Progenitor cell of endocrine pancreas (in vitro differentiated cells): ENCODE data around the gene WNK2. TPM values are rescaled to one million over a fixed set of nuclear protein-coding genes. Genes with fewer than 3 reads are reported as not detected.

Experiments used
- DNase-seq: peaks from one replicate; pipeline ENCODE4 v3.0.0; 2021; ENCODE audit warnings: low spot score; ENCODE audit not compliant: unreplicated experiment
- H3K27ac Mint-ChIP-seq: 2 replicates; pipeline ENCODE4 v1.8.0; 2021; ENCODE audit warnings: mild to moderate bottlenecking, moderate library complexity, mixed read lengths
- H3K27me3 Mint-ChIP-seq: 2 replicates; pipeline ENCODE4 v1.8.0; 2021; ENCODE audit warnings: mixed read lengths
- H3K36me3 Mint-ChIP-seq: 2 replicates; pipeline ENCODE4 v1.8.0; 2022; ENCODE audit warnings: mixed read lengths; ENCODE audit not compliant: insufficient read depth
- H3K4me1 Mint-ChIP-seq: 2 replicates; pipeline ENCODE4 v1.8.0; 2021; ENCODE audit warnings: low read depth, mixed read lengths
- H3K4me3 Mint-ChIP-seq: 2 replicates; pipeline ENCODE4 v1.8.0; 2021; ENCODE audit warnings: low read depth, mild to moderate bottlenecking, moderate library complexity, mixed read lengths
- H3K9me3 Mint-ChIP-seq: 2 replicates; pipeline ENCODE4 v1.8.0; 2021; ENCODE audit warnings: low read depth, mixed read lengths
- CTCF ChIP-seq: fragments of 200-600 bp; sonication (generic); IDR thresholded peaks from one replicate; pipeline ENCODE4 v1.5.0; 2021; ENCODE audit warnings: antibody characterized with exemption, mild to moderate bottlenecking; ENCODE audit not compliant: unreplicated experiment
- total RNA-seq: library from RNA; stranded (reverse); gene quantifications from 2 replicates; pipeline ENCODE4 v1.2.1, GENCODE V29; 2021

WNK2 gene
- total RNA-seq, 1 donor from 2014 or later: 345 TPM

GRCh38 chr9:93237540-93237939 lies 53.6 kb downstream of the WNK2 start:
- no peak for DNase-seq
- Mint-ChIP-seq H3K4me3 (no peak overlapping the region), H3K27ac (no peak overlapping the region), H3K27me3 (no peaks in the 10 kb centered on the region), H3K4me1 (peaks cover 13% of the 10 kb centered on the region), H3K9me3 (no peaks in the 10 kb centered on the region), H3K36me3 (peaks cover 16% of the 10 kb centered on the region)
- no peak for TF ChIP-seq CTCF

- Mint-ChIP-seq H3K36me3 (peaks cover 20% of the 10 kb centered on the region), H3K4me1 (peaks cover 14% of the 10 kb centered on the region), H3K27me3 (no peaks in the 10 kb centered on the region), H3K4me3 (no peak overlapping the region), H3K9me3 (no peaks in the 10 kb centered on the region), H3K27ac (no peak overlapping the region)
- no peak for DNase-seq
- no peak for TF ChIP-seq CTCF
These were observed 55.3 kb downstream of the WNK2 start for GRCh38 chr9:93238953-93239925.

GRCh38 chr9:93240891-93241334 lies 57.0 kb downstream of the WNK2 start:
- no peak for TF ChIP-seq CTCF
- no peaks in the 10 kb centered on the region for H3K9me3 Mint-ChIP-seq
- H3K4me1 Mint-ChIP-seq: peaks cover 15% of the 10 kb centered on the region
- H3K36me3 Mint-ChIP-seq: peaks cover 22% of the 10 kb centered on the region
- peak overlapping the region; percentile 63 for H3K27ac Mint-ChIP-seq
- peak overlapping the region; percentile 9 for H3K4me3 Mint-ChIP-seq
- no peak for DNase-seq
- no peaks in the 10 kb centered on the region for H3K27me3 Mint-ChIP-seq

GRCh38 chr9:93243112-93243511 lies 59.2 kb downstream of the WNK2 start:
- DNase-seq: no peak
- no peak overlapping the region for H3K27ac Mint-ChIP-seq
- no peak for TF ChIP-seq CTCF

GRCh38 chr9:93244101-93244500 lies 60.2 kb downstream of the WNK2 start:
- Mint-ChIP-seq H3K4me3 (no peak overlapping the region), H3K36me3 (peaks cover 26% of the 10 kb centered on the region), H3K4me1 (peaks cover 15% of the 10 kb centered on the region), H3K27ac (peak overlapping the region; percentile 6), H3K9me3 (no peaks in the 10 kb centered on the region), H3K27me3 (no peaks in the 10 kb centered on the region)
- TF ChIP-seq CTCF: no peak
- DNase-seq: no peak

More at GRCh38 chr9:93243112-93243511, 59.2 kb downstream of the WNK2 start:
- no peaks in the 10 kb centered on the region for H3K9me3 Mint-ChIP-seq
- H3K4me3 Mint-ChIP-seq: no peak overlapping the region
- H3K36me3 Mint-ChIP-seq: peaks cover 18% of the 10 kb centered on the region
- H3K27me3 Mint-ChIP-seq: no peaks in the 10 kb centered on the region
- H3K4me1 Mint-ChIP-seq: peaks cover 15% of the 10 kb centered on the region
